Endometrial microvascular endothelial cells (primary cell): ENCODE data around the gene SMIM10. TPM values are rescaled to one million over a fixed set of nuclear protein-coding genes. Genes with fewer than 3 reads are reported as not detected.
"Not testable (repeated sequence)": the region's sequence is repeated elsewhere in the genome, so short reads cannot be mapped to it uniquely, and the experiment has no call there.

Experiments used
- in situ Hi-C: cut with HindIII; loops from 2 replicates; pipeline ENCODE4 v1.10.0; 2017; ENCODE audit warnings: low sequenced_read_pairs, low pct_unique_long_range_greater_than_20kb; ENCODE audit errors: inconsistent ontology term
- total RNA-seq: library from RNA; depleted of rRNA; stranded (reverse); fragments of >200 nt; gene quantifications from one replicate; pipeline ENCODE4 v1.2.3, GENCODE V29; 2015; ENCODE audit errors: inconsistent ontology term

Gene SMIM10
- total RNA-seq, 1 donor from 2014 or later = 0.93 TPM

- in situ Hi-C loops = no loop called here
Measured at GRCh38 chrX:135009057-135009610, 18.3 kb downstream of the SMIM10 start.

- in situ Hi-C loops = no loop called here
Measured at GRCh38 chrX:135009838-135010237, 19.0 kb downstream of the SMIM10 start.

GRCh38 chrX:135010921-135011320 lies 20.1 kb downstream of the SMIM10 start:
- in situ Hi-C loops = no loop called here

GRCh38 chrX:135015523-135016245 lies 24.9 kb downstream of the SMIM10 start:
- in situ Hi-C loops = no loop called here

- in situ Hi-C loops = not testable (repeated sequence)
Measured at GRCh38 chrX:135019890-135020289, 29.1 kb downstream of the SMIM10 start.

GRCh38 chrX:135023791-135024190 lies 33.0 kb downstream of the SMIM10 start:
- in situ Hi-C loops = not testable (repeated sequence)

GRCh38 chrX:135024526-135024925 lies 33.7 kb downstream of the SMIM10 start:
- in situ Hi-C loops = no loop called here

- in situ Hi-C loops = not testable (repeated sequence)
Measured at GRCh38 chrX:135030207-135030963, 39.6 kb downstream of the SMIM10 start.

- in situ Hi-C loops = not testable (repeated sequence)
Measured at GRCh38 chrX:135041149-135042123, 50.6 kb downstream of the SMIM10 start.

Other genes starting within 250 kb of the SMIM10 start
- 8.4 TPM for gene PABIR2, start 193.8 kb upstream of the SMIM10 start, total RNA-seq
- gene MOSPD1, start 75.7 kb upstream of the SMIM10 start, total RNA-seq = 17.9 TPM
- gene RTL8B, start 31.6 kb downstream of the SMIM10 start, total RNA-seq = 16.3 TPM
- gene RTL8C, start 41.4 kb downstream of the SMIM10 start, total RNA-seq = 76.0 TPM
- gene RTL8A, start 61.1 kb downstream of the SMIM10 start, total RNA-seq = 27.9 TPM
- not detected for gene SMIM10L2B, start 107.7 kb downstream of the SMIM10 start, total RNA-seq
- gene ETDB, start 129.5 kb downstream of the SMIM10 start, total RNA-seq = not detected
- gene CT55, start 180.4 kb downstream of the SMIM10 start, total RNA-seq = not detected